ENCODE data around the gene FAIM.
"Not testable (repeated sequence)": the region's sequence is repeated elsewhere in the genome, so short reads cannot be mapped to it uniquely, and the experiment has no call there.

Gene FAIM

GRCh38 chr3:138600100-138600745, 8.3 kb upstream of the FAIM start:
- DNase-seq, result peak in 4 of 56 donors; percentile 4 to 9 (median 6)

- DNase-seq, result not testable (repeated sequence)
Observed at GRCh38 chr3:138601661-138602060, 6.9 kb upstream of the FAIM start.

- DNase-seq, result not testable (repeated sequence)
Observed at GRCh38 chr3:138604106-138604595, 4.4 kb upstream of the FAIM start.

- DNase-seq, result peak in 2 of 56 donors; percentile 1 to 2
Observed at GRCh38 chr3:138609898-138610266, 1.3 kb downstream of the FAIM start.

- no peak for DNase-seq
Observed at GRCh38 chr3:138615462-138615861, 6.9 kb downstream of the FAIM start.

GRCh38 chr3:138620431-138620830, 11.9 kb downstream of the FAIM start:
- DNase-seq, result no peak

- no peak for DNase-seq
Observed at GRCh38 chr3:138624518-138624917, 15.9 kb downstream of the FAIM start.

GRCh38 chr3:138625707-138626365, 17.3 kb downstream of the FAIM start:
- peak in 1 of 56 donors; percentile 8 for DNase-seq

GRCh38 chr3:138629526-138629925, 21.0 kb downstream of the FAIM start:
- no peak for DNase-seq

GRCh38 chr3:138638641-138639040, 30.1 kb downstream of the FAIM start:
- no peak for DNase-seq

- DNase-seq, result no peak
Observed at GRCh38 chr3:138640537-138640936, 32.0 kb downstream of the FAIM start.

- DNase-seq, result no peak
Observed at GRCh38 chr3:138642226-138642926, 33.8 kb downstream of the FAIM start.

GRCh38 chr3:138642927-138643253, 34.3 kb downstream of the FAIM start:
- no peak for DNase-seq

GRCh38 chr3:138646008-138646407, 37.4 kb downstream of the FAIM start:
- no peak for DNase-seq

GRCh38 chr3:138646513-138646912, 37.9 kb downstream of the FAIM start:
- no peak for DNase-seq

- DNase-seq, result no peak
Observed at GRCh38 chr3:138649134-138649533, 40.6 kb downstream of the FAIM start.

- peak in 1 of 56 donors; percentile 4 for DNase-seq
Observed at GRCh38 chr3:138653567-138653966, 45.0 kb downstream of the FAIM start.

GRCh38 chr3:138657508-138657907, 48.9 kb downstream of the FAIM start:
- DNase-seq, result no peak

GRCh38 chr3:138668107-138668506, 59.5 kb downstream of the FAIM start:
- no peak for DNase-seq

- DNase-seq, result no peak
Observed at GRCh38 chr3:138670407-138670806, 61.8 kb downstream of the FAIM start.

- no peak for DNase-seq
Observed at GRCh38 chr3:138673641-138674530, 65.3 kb downstream of the FAIM start.

- no peak for DNase-seq
Observed at GRCh38 chr3:138675393-138675792, 66.8 kb downstream of the FAIM start.

Data from amygdala (tissue), 56 donors.